ENCODE results near the gene PARD6B. TPM values are rescaled to one million over a fixed set of nuclear protein-coding genes. Genes with fewer than 3 reads are reported as not detected.

Gene PARD6B
- total and polyA plus RNA-seq, 2 donors (not counting 3 experiments of a cell fraction or from before 2014, with no cell fraction given) = 0.03 TPM; not detected in 1

- Histone ChIP-seq H3K27ac (ENCODE audit: insufficient read depth, low read depth, low read length) (no peak overlapping the region), H3K4me3 (replicated peaks in 1 of 3; ENCODE audit: insufficient read depth in 1 of 3, low read depth in 1 of 3, low read length in 3 of 3) (no peak overlapping the region), H3K4me1 (ENCODE audit: control insufficient read depth, extremely low read depth, insufficient read depth, low read length) (no peaks in the 10 kb centered on the region), H3K36me3 (ENCODE audit: control insufficient read depth in 2 of 2, extremely low read depth in 1 of 2, insufficient read depth in 2 of 2, low read length in 2 of 2) (no peaks in the 10 kb centered on the region), H3K9ac (replicated peaks; ENCODE audit: extremely low read depth, insufficient read depth, low read length) (no peak overlapping the region), H3K9me3 (replicated peaks; ENCODE audit: control insufficient read depth, insufficient read depth, low read length) (no peaks in the 10 kb centered on the region), H3K4me2 (ENCODE audit: insufficient read depth, low read length) (no peak overlapping the region), H2AFZ (ENCODE audit: low read depth, low read length) (no peak overlapping the region), H3K27me3 (ENCODE audit: control insufficient read depth in 2 of 2, insufficient read depth in 2 of 2, low read length in 2 of 2) (peaks cover 12 to 14% of the 10 kb centered on the region in 2 experiments), H3K79me2 (ENCODE audit: control insufficient read depth, insufficient read depth, low read length) (no peaks in the 10 kb centered on the region), H3K9me1 (replicated peaks; ENCODE audit: control insufficient read depth, extremely low read depth, insufficient read depth, low read length) (no peaks in the 10 kb centered on the region), H4K20me1 (replicated peaks; ENCODE audit: control insufficient read depth, extremely low read depth, insufficient read depth, low read length) (no peaks in the 10 kb centered on the region)
- FAIRE-seq = no peak
- BruUV-seq (replicated peaks) = no TSS peak
- dilution Hi-C loops (cut with MboI; ENCODE audit: extremely low pct_ligation_motif_present, low sequenced_read_pairs) = no loop called here
- no peak for DNase-seq (ENCODE audit: low read depth, low spot score)
- ChIA-PET POLR2A (no interaction called here), CTCF (interaction anchor here (1.0 to 4.0 kb wide), 2 partner anchors 9 to 14 kb away, joined by 3 to 34 read pairs; no protein-coding TSS in a partner anchor)
- TF ChIP-seq MYC (IDR thresholded peaks at IDR 0.05; ENCODE audit: low read depth, low read length) (no peak), FOS (IDR thresholded peaks at IDR 0.05; ENCODE audit: borderline replicate concordance, insufficient read depth, low read length) (peak; percentile 40), JUN (IDR thresholded peaks at IDR 0.05; ENCODE audit: borderline replicate concordance, insufficient read depth, insufficient read length, low read depth) (peak; percentile 21), CTCF (IDR thresholded peaks at IDR 0.05; ENCODE audit: extremely low read depth in 1 of 2, insufficient read depth in 1 of 2, low read depth in 1 of 2, low read length in 2 of 2) (no peak), EZH2 (IDR thresholded peaks at IDR 0.05; ENCODE audit: borderline replicate concordance, low read depth, low read length, severe bottlenecking) (no peak), POLR2AphosphoS5 (IDR thresholded peaks at IDR 0.05; ENCODE audit: insufficient read depth, low read depth, low read length) (no peak), POLR2A (IDR thresholded peaks at IDR 0.05; ENCODE audit: low read depth, low read length) (no peak), GATA2 (IDR thresholded peaks at IDR 0.05; ENCODE audit: insufficient read depth, insufficient read length, low read depth, low read length) (no peak), MAX (IDR thresholded peaks at IDR 0.05; ENCODE audit: insufficient read depth, insufficient read length) (no peak)
- intact Hi-C loops (cut with micrococcal nuclease) = no loop called here
These were observed 4.4 kb downstream of the PARD6B start for GRCh38 chr20:50735813-50736212.

Data from endothelial cell of umbilical vein (primary cell).